Testis (tissue), 2 donors: Measurements from ENCODE around the gene LRIT3.

Source experiments
- CTCF ChIP-seq, 3 experiments: fragments of 450-650 bp in 2 of 3; fragments of 200-600 bp in 1 of 3; sonication (generic) in 1 of 3; IDR thresholded peaks; one replicate each; pipeline ENCODE4 v1.5.1; 2016 to 2019; ENCODE audit warnings: antibody characterized with exemption in 3 of 3, mild to moderate bottlenecking in 2 of 3, moderate library complexity in 1 of 3
- POLR2A ChIP-seq: fragments of 450-650 bp; IDR thresholded peaks from one replicate; pipeline ENCODE4 v1.6.1; 2017; ENCODE audit warnings: antibody characterized with exemption, mild to moderate bottlenecking, moderate library complexity

GRCh38 chr4:109861916-109862511 is 14.1 kb downstream of the LRIT3 start:
- TF ChIP-seq CTCF (IDR thresholded peaks at IDR 0.05) (no peak), POLR2A (no peak)
